A172 (cell line): ENCODE data around the gene PRAC1. TPM values are rescaled to one million over a fixed set of nuclear protein-coding genes. Genes with fewer than 3 reads are reported as not detected.
"Not testable (repeated sequence)": the region's sequence is repeated elsewhere in the genome, so short reads cannot be mapped to it uniquely, and the experiment has no call there.

Source experiments
- DNase-seq: peaks from one replicate; pipeline ENCODE4 v3.0.0-alpha.2; 2015; ENCODE audit warnings: low spot score
- total RNA-seq: library from RNA; depleted of rRNA; stranded (reverse); fragments of >200 nt; shearing (Covaris generic); gene quantifications from 2 replicates; pipeline ENCODE4 v1.2.3, GENCODE V29; 2014

PRAC1 gene
- total RNA-seq, 1 experiment from 2014 or later: not detected

- no peak for DNase-seq
Observed at GRCh38 chr17:48726916-48727286, 4.6 kb upstream of the PRAC1 start.

- no peak for DNase-seq
Observed at GRCh38 chr17:48726114-48726915, 4.0 kb upstream of the PRAC1 start.

- DNase-seq: no peak
Observed at GRCh38 chr17:48725288-48726064, 3.2 kb upstream of the PRAC1 start.

- no peak for DNase-seq
Observed at GRCh38 chr17:48725004-48725287, 2.6 kb upstream of the PRAC1 start.

GRCh38 chr17:48724251-48725003 lies 2.1 kb upstream of the PRAC1 start:
- peak; percentile 63 for DNase-seq

- DNase-seq: no peak
Observed at GRCh38 chr17:48723423-48724250, 1.3 kb upstream of the PRAC1 start.

- no peak for DNase-seq
Observed at GRCh38 chr17:48722915-48723422, 651 bp upstream of the PRAC1 start, which contains the start of gene PRAC2. PRAC2 (plus strand) TSS chr17:48723185; CDS start chr17:48724411, 1,226 bp downstream.

GRCh38 chr17:48721009-48721402 lies 1.3 kb downstream of the PRAC1 start:
- no peak for DNase-seq

GRCh38 chr17:48720266-48721008 lies 1.9 kb downstream of the PRAC1 start:
- no peak for DNase-seq

GRCh38 chr17:48719642-48720265 lies 2.6 kb downstream of the PRAC1 start:
- DNase-seq: no peak

- DNase-seq: no peak
Observed at GRCh38 chr17:48718761-48719641, 3.3 kb downstream of the PRAC1 start.

- DNase-seq: no peak
Observed at GRCh38 chr17:48718227-48718760, 4.0 kb downstream of the PRAC1 start.

GRCh38 chr17:48717367-48718226 lies 4.7 kb downstream of the PRAC1 start:
- no peak for DNase-seq

GRCh38 chr17:48716549-48716948 lies 5.8 kb downstream of the PRAC1 start:
- not testable (repeated sequence) for DNase-seq

- no peak for DNase-seq
Observed at GRCh38 chr17:48715496-48716399, 6.6 kb downstream of the PRAC1 start.

- DNase-seq: no peak
Observed at GRCh38 chr17:48711128-48711527, 11.2 kb downstream of the PRAC1 start.
